Colonic mucosa (tissue), 4 donors: ENCODE measurements around the gene ASH1L. TPM values are rescaled to one million over a fixed set of nuclear protein-coding genes. Genes with fewer than 3 reads are reported as not detected.
"Not testable (repeated sequence)": the region's sequence is repeated elsewhere in the genome, so short reads cannot be mapped to it uniquely, and the experiment has no call there.

ENCODE experiments used
- DNase-seq: peaks from one replicate; pipeline ENCODE4 v3.0.0-alpha.2; 2020
- H3K27ac ChIP-seq: fragments of 200-600 bp; one replicate; pipeline ENCODE4 v1.8.0; 2021
- H3K27me3 ChIP-seq: fragments of 200-600 bp; one replicate; pipeline ENCODE4 v1.8.0; 2021
- H3K36me3 ChIP-seq: fragments of 200-600 bp; one replicate; pipeline ENCODE4 v1.8.0; 2021
- H3K4me1 ChIP-seq: fragments of 200-600 bp; one replicate; pipeline ENCODE4 v1.8.0; 2021; ENCODE audit warnings: mild to moderate bottlenecking
- H3K4me3 ChIP-seq: fragments of 200-600 bp; one replicate; pipeline ENCODE4 v1.8.0; 2021
- H3K9ac ChIP-seq, 2 donors: one replicate each; pipeline ENCODE4 v1.7.0; 2013; ENCODE audit warnings: control low read depth in 2 of 2, low read depth in 2 of 2, low read length in 2 of 2
- H3K9me3 ChIP-seq: fragments of 200-600 bp; one replicate; pipeline ENCODE4 v1.8.0; 2021
- intact Hi-C: fragments of 100-400 bp; cut with DNase I; formaldehyde crosslinking; loops from one replicate; pipeline ENCODE4 v1.14.1; 2022
- total RNA-seq, 2 donors: library from RNA; stranded (reverse); fragmentation: NEBNext Ultra II Directional in 1 of 2; extraction: Animal tissue kit (Norgen Biotek cat#: 25700) in 1 of 2; gene quantifications; one replicate each; pipeline ENCODE4 v1.2.1, GENCODE V29; 2021
- TF ChIP-seq, protein P1 (sequence below): fragments of 200-600 bp; IDR thresholded peaks from one replicate; pipeline ENCODE4 v1.8.0; 2022; ENCODE audit warnings: antibody characterized with exemption, mild to moderate bottlenecking
- donor health status: healthy.
- donor health status: DM: no; HTN: no; CAD: no.
- donor health status: DM: no; HTN: no; CAD: no.

The ASH1L gene
- total RNA-seq, 2 donors from 2014 or later, result 37.7 to 47.2 TPM

DNA sequence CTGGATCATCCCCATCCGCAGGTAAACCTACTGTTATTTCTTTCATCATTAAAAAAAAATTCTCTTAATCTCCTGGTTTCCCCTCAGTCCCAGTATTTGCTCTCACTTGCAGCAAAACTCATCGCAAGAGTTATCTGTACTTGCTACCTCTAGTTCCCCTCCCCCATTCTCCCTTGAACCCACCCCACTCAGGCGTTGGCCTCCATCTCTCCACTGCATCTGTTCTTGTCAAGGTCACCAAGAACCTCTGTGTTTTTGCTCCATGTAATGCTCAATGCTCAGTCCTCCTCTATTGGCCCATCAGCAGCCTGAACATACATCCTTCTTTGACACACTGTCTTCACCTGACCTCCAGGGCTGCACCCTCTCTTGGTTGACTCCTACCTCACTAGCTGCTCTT lies 265.9 kb downstream of the ASH1L start:
- no peak overlapping the region for H3K4me3 ChIP-seq
- peaks cover 11% of the 10 kb centered on the region for H3K27me3 ChIP-seq
- intact Hi-C loops, result no loop called here
- DNase-seq, result no peak
- no peak overlapping the region for H3K9ac ChIP-seq
- TF ChIP-seq, protein P1, sequence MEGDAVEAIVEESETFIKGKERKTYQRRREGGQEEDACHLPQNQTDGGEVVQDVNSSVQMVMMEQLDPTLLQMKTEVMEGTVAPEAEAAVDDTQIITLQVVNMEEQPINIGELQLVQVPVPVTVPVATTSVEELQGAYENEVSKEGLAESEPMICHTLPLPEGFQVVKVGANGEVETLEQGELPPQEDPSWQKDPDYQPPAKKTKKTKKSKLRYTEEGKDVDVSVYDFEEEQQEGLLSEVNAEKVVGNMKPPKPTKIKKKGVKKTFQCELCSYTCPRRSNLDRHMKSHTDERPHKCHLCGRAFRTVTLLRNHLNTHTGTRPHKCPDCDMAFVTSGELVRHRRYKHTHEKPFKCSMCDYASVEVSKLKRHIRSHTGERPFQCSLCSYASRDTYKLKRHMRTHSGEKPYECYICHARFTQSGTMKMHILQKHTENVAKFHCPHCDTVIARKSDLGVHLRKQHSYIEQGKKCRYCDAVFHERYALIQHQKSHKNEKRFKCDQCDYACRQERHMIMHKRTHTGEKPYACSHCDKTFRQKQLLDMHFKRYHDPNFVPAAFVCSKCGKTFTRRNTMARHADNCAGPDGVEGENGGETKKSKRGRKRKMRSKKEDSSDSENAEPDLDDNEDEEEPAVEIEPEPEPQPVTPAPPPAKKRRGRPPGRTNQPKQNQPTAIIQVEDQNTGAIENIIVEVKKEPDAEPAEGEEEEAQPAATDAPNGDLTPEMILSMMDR, result no peak
- H3K4me1 ChIP-seq, result no peaks in the 10 kb centered on the region
- no peak overlapping the region for H3K27ac ChIP-seq
- no peaks in the 10 kb centered on the region for H3K36me3 ChIP-seq
- no peaks in the 10 kb centered on the region for H3K9me3 ChIP-seq

DNA sequence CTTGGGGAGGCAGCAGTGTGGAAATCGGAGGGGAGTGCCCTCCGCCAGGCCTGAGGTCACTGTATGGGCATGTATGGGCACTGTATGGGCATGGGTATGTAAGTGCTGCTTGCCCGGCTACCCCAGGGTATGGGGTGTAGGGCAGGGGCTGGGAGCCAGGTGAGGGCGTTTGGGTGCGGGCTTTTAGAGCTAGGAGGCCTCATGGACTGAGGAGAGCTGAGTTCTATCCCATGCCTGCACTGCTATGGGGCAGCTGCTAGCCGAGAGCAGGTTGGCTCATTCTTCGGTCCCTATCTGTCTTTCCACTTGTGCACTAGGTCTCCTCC lies 266.7 kb downstream of the ASH1L start:
- TF ChIP-seq, protein P1, result no peak
- Histone ChIP-seq H3K36me3 (no peaks in the 10 kb centered on the region), H3K9ac (no peak overlapping the region), H3K27ac (no peak overlapping the region), H3K4me3 (no peak overlapping the region), H3K27me3 (peaks cover 11% of the 10 kb centered on the region), H3K9me3 (no peaks in the 10 kb centered on the region), H3K4me1 (no peaks in the 10 kb centered on the region)
- DNase-seq, result no peak
- intact Hi-C loops, result no loop called here

DNA sequence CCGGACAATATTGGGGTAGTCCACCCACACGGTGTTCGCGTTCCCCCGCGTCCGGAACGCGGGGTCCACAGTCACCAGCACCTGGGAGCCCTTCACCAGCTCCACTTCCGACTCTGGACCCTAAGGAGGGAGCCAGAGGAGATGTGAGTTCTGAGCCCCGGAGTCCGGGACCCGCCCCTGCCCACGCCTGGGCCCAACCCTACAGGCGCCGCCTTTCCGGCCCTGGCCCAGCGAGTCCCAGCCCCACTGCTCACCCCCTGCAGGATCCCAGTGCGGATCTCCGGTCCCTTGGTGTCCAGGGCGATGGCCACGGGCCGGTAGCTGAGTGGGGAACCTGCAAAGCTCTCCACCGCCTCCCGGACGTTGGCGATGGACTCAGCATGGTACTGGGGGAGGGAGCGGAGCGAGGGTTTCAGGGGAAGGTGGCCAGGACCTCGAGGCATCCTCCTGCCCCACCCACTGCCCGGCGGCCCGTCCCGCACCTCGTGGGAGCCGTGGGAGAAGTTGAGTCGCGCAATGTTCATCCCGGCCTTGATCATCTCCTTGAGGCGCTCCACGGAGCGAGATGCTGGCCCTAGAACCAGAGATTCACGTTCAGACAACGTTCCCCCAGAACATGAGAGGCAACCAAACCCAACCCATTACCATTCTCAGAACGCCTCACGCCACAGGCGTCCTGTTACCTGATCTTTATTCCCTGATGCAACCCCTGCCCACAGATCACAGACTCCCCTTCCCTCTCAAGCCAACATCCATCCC lies 267.2 kb downstream of the ASH1L start:
- Histone ChIP-seq H3K27me3 (peaks cover 11% of the 10 kb centered on the region), H3K4me3 (no peak overlapping the region), H3K9ac (peak overlapping the region in 1 of 2 donors; percentile 12), H3K27ac (no peak overlapping the region), H3K36me3 (no peaks in the 10 kb centered on the region), H3K9me3 (no peaks in the 10 kb centered on the region), H3K4me1 (no peaks in the 10 kb centered on the region)
- TF ChIP-seq, protein P1, result no peak
- no peak for DNase-seq
- intact Hi-C loops, result no loop called here

DNA sequence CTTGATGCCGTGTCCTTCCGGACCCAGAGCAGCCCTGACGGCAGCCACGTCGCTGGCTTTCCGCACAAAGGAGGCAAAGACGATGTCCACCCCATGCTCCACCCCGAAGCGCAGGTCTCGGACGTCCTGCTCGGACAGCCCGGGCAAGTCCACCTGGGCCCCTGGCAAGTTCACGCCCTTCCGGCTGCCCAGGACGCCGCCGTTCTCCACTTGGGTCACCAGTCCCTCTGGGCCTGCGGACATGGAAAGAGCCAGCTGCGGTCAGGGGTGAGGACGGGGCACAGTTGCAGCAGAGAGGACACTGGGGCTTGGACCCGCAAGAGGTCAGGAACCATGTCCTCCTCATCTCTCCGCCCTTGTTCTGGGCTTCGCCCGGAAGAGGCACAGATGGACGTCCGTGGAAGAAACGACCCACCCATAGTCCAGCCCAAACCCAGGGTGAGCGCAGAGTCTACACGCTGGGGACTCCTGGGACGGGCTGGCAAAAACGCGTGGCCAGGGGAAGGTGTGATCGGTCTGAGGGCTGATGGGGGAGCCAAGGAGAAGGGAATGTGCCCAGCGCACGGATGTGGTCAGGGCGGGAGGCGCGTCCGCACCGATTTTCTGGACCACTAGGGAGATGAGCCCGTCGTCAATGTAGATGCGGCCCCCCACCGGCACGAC lies 268.0 kb downstream of the ASH1L start:
- DNase-seq, result no peak
- Histone ChIP-seq H3K36me3 (no peaks in the 10 kb centered on the region), H3K4me3 (no peak overlapping the region), H3K9ac (no peak overlapping the region), H3K27ac (no peak overlapping the region), H3K27me3 (peaks cover 11% of the 10 kb centered on the region), H3K9me3 (no peaks in the 10 kb centered on the region), H3K4me1 (no peaks in the 10 kb centered on the region)
- intact Hi-C loops, result no loop called here
- TF ChIP-seq, protein P1, result no peak

DNA sequence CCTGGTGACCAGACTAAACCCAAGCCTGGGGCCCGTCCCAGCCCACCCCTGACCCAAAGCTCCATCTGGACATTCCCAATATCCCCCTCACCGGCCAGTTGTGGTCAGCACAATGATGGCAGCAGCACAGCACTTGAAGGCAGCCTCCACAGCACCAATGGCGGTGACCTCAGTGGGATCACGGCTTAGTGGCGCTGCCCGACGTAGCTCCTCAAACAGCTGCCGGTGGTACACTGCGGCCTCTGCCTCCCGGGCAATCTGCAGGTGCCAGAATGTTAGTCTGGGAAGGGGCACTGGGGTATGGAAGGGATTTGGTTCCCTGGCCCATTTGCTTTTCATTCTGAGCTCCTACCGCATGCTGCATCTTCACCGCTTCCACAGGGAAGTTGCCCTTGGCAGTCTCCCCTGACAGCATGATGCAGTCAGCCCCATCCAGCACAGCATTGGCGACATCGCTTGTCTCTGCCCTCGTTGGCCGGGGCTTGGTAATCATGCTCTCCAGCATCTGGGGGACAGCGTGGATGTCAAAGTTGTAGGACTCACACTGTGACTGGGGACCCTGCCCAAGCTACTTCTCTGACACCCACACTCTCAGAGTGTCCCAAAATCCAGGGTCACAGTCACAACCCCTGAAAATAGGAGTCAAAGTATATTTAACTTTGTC lies 269.4 kb downstream of the ASH1L start:
- no peak overlapping the region for H3K9ac ChIP-seq
- TF ChIP-seq, protein P1, result no peak
- no peak overlapping the region for H3K4me3 ChIP-seq
- no peaks in the 10 kb centered on the region for H3K9me3 ChIP-seq
- H3K27me3 ChIP-seq, result peaks cover 11% of the 10 kb centered on the region
- H3K4me1 ChIP-seq, result no peaks in the 10 kb centered on the region
- intact Hi-C loops, result no loop called here
- no peak overlapping the region for H3K27ac ChIP-seq
- DNase-seq, result no peak
- no peaks in the 10 kb centered on the region for H3K36me3 ChIP-seq

DNA sequence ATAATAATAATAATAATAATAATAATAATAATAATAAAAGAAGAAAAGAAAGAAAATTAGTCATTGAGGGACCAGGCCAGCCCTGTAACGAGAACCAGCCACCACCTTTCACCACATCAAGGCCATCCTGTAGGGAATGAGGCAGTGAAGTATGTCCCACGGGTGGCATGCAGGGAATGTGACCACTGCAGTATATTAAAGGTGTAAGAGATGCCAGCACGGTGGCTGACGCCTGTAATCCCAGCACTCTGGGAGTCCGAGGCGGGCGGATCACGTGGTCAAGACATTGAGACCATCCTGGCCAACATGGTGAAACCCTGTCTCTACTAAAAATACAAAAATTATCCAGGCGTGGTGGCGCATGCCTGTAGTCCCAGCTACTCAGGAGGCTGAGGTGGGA lies 271.6 kb downstream of the ASH1L start:
- H3K27me3 ChIP-seq, result peaks cover 11% of the 10 kb centered on the region
- intact Hi-C loops, H3K4me3 ChIP-seq, H3K9me3 ChIP-seq, H3K27ac ChIP-seq, H3K4me1 ChIP-seq, H3K36me3 ChIP-seq, DNase-seq, H3K9ac ChIP-seq: not testable (repeated sequence)
